Aorta (tissue), 5 donors: ENCODE results near the gene ATP13A3. TPM values are rescaled to one million over a fixed set of nuclear protein-coding genes. Genes with fewer than 3 reads are reported as not detected.

ENCODE experiments used
- ATAC-seq: fragments of 200-7000 bp; cut with Tn5 transposase; one replicate; pipeline ENCODE4 v1.9.1; 2022; ENCODE audit warnings: moderate library complexity; ENCODE audit not compliant: low FRiP score
- DNase-seq, 2 donors: peaks; one replicate each; pipeline ENCODE4 v3.0.0-alpha.2; 2020
- H3K27ac ChIP-seq, 2 donors: one replicate each; pipeline ENCODE4 v1.5.1; 2013; ENCODE audit warnings: low read length in 2 of 2, mild to moderate bottlenecking in 2 of 2, moderate library complexity in 2 of 2, control low read depth in 1 of 2, inconsistent platforms in 1 of 2, low read depth in 1 of 2
- H3K27me3 ChIP-seq, 2 donors: one replicate each; pipeline ENCODE4 v1.6.1; 2013; ENCODE audit warnings: control low read depth in 1 of 2, low read length in 1 of 2, mild to moderate bottlenecking in 1 of 2, moderate library complexity in 1 of 2; ENCODE audit not compliant: insufficient read depth in 2 of 2, control insufficient read depth in 1 of 2
- H3K36me3 ChIP-seq, 2 donors: one replicate each; pipeline ENCODE4 v1.6.1; 2013; ENCODE audit warnings: control low read depth in 1 of 2, low read length in 1 of 2, mild to moderate bottlenecking in 1 of 2; ENCODE audit not compliant: insufficient read depth in 2 of 2, control insufficient read depth in 1 of 2
- H3K4me1 ChIP-seq, 2 donors: one replicate each; pipeline ENCODE4 v1.6.1; 2013; ENCODE audit warnings: low read length in 2 of 2, control low read depth in 1 of 2, mild to moderate bottlenecking in 1 of 2, moderate library complexity in 1 of 2; ENCODE audit not compliant: insufficient read depth in 2 of 2, control insufficient read depth in 1 of 2
- H3K4me3 ChIP-seq, 2 donors: one replicate each; pipeline ENCODE4 v1.5.1; 2013; ENCODE audit warnings: low read length in 2 of 2, control low read depth in 1 of 2, mild to moderate bottlenecking in 1 of 2
- H3K9me3 ChIP-seq: one replicate; pipeline ENCODE4 v1.6.1; 2013; ENCODE audit warnings: mild to moderate bottlenecking, low read length; ENCODE audit not compliant: control insufficient read depth
- WGBS, 2 donors: extraction: QIAGEN DNeasy Blood & Tissue Kit; methylation state at CpG; one replicate each; pipeline ENCODE4 v1.1.7; 2013; 5-methylcytosine and 5-hydroxymethylcytosine counted together
- intact Hi-C, 2 donors: fragments of 100-400 bp; cut with DNase I; formaldehyde crosslinking; loops; one replicate each; pipeline versions ENCODE4 v1.14.2 to v1.15.0; 2022
- polyA plus RNA-seq, 2 donors: library from polyadenylated mRNA; stranded (reverse); fragments of 200-250 nt; gene quantifications; one replicate each; pipeline ENCODE4 v1.2.3, GENCODE V29; 2013
- total RNA-seq, 2 donors: library from RNA; stranded (reverse); fragmentation: NEBNext Ultra II Directional; extraction: Animal tissue kit (Norgen Biotek cat#: 25700); gene quantifications; one replicate each; pipeline ENCODE4 v1.2.1, GENCODE V29; 2021
- donor health status: healthy with polysubstance abuse.
- donor health status: Bipolar disorder and iron deficiency.
- donor health status: DM: no; HTN: no; CAD: no.
- donor health status: DM: no; HTN: no; CAD: no.
- donor health status: DM: yes; HTN: yes; CAD: no.

Gene ATP13A3
- total and polyA plus RNA-seq, 4 donors: 14.1 to 189 (median 82.7) TPM

DNA sequence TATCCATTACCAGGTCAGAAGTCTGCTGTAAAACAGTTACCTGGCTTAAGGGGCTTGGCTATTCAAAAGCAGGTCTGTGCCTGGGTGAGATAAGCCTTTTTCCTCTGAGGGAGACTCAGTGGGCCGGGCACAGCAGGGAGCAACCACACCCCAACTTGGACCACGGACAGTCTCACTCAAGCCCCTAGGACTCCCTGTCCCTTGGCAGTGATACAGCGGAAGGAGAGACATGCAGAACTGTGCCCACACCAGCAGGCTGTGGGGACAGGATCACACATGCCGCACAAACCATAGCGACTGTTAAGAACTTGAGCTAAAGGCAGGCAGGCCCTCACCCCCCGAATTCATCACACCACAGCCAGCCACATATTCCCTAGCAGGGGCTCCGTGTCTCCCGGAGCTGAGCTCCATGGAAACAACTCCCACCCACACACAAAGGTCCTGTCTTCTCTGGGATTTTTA lies 84.9 kb downstream of the ATP13A3 start:
- no peak overlapping the region for H3K4me3 ChIP-seq
- no peaks in the 10 kb centered on the region for H3K36me3 ChIP-seq
- intact Hi-C loops: no loop called here
- no peak for ATAC-seq
- no peak overlapping the region for H3K27ac ChIP-seq
- H3K4me1 ChIP-seq: no peaks in the 10 kb centered on the region
- WGBS, 2 donors: 79 to 83% methylated on average over 8 of the region's 8 CpGs
- DNase-seq: no peak
- H3K27me3 ChIP-seq: no peaks in the 10 kb centered on the region
- H3K9me3 ChIP-seq: no peaks in the 10 kb centered on the region

DNA sequence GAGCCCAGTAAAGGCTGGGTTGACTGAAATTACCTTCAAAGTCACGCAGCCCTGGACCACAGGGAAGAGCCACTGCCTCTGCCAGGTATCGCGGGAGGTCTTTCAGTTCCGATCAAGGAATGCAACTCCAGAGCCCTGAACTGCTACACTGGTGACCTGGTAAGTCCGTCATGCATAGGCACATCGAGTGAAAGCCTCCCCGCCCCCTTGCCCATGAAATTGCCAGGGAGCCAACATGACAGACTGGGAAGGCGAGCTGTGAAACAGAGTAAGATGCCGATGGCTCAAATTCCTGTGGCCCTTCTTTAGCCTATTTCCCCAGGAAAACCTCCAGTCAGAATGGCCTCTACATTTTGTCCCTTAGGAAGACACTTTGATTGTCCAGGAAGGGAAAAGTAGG lies 85.5 kb downstream of the ATP13A3 start:
- no peaks in the 10 kb centered on the region for H3K36me3 ChIP-seq
- no peak overlapping the region for H3K27ac ChIP-seq
- H3K4me1 ChIP-seq: no peaks in the 10 kb centered on the region
- no peak overlapping the region for H3K4me3 ChIP-seq
- H3K9me3 ChIP-seq: no peaks in the 10 kb centered on the region
- DNase-seq: no peak
- no peaks in the 10 kb centered on the region for H3K27me3 ChIP-seq
- ATAC-seq: no peak
- intact Hi-C loops: no loop called here
- WGBS, 2 donors: 87 to 88% methylated on average over 9 of the region's 9 CpGs

DNA sequence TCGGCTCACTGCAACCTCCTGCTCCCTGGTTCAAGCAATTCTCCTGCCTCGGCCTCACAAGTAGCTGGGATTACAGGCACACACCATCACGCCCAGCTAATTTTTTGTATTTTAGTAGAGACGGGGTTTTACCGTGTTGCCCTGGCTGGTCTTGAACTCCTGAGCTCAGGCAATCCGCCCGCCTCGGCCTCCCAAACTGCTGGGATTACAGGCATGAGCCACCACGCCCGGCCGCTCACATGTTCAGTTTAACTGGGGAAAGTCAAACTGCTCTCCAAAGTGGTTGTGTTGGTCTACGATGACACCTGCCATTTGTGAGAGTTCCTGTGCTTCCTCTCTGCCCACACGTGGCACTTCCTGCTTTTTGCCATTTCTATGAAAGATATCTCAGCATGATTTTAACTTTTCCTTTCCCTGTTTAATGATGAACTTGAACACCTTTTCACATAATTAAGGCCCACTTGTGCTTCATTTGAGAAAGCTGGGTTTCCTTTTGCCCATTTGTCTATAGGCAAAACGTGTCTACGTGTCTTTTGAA lies 86.9 kb downstream of the ATP13A3 start:
- ATAC-seq (no peak), DNase-seq (no peak)
- Histone ChIP-seq H3K9me3 (no peaks in the 10 kb centered on the region), H3K4me1 (no peaks in the 10 kb centered on the region), H3K27ac (no peak overlapping the region), H3K36me3 (no peaks in the 10 kb centered on the region), H3K27me3 (no peaks in the 10 kb centered on the region), H3K4me3 (no peak overlapping the region)
- 87 to 88% methylated on average over 15 of the region's 15 CpGs for WGBS, 2 donors
- intact Hi-C loops: no loop called here

DNA sequence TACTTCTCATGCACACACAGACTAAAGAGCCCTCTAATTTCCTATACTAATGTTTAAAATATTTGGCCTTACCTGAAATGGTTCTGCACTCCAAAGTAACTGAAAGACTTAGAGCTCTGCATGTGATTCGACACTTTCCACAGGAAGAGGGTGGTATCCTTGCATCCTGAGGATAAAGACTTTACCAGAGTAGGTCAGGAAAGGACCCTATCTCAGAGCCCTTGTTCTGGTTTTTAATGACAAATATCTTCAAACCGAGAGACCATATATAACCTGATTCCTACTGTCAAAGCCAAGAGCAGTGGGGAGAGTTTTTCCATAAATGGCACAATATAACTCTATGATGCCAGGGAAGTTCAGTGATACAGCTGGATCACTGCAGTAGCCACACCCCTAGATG lies 87.6 kb downstream of the ATP13A3 start, which contains the start of gene GP5:
GP5 (minus strand) TSS at position 101 of the 400 bp plus-strand sequence. CDS start 984 bp downstream, outside the sequence.
- no peak for DNase-seq
- H3K4me3 ChIP-seq: no peak within 1 kb of the TSS
- H3K9me3 ChIP-seq: no peaks in the 10 kb centered on the region
- WGBS, 2 donors: 77 to 78% methylated on average over 2 of the region's 2 CpGs
- H3K4me1 ChIP-seq: no peaks in the 10 kb centered on the region
- no peak for ATAC-seq
- no peaks in the 10 kb centered on the region for H3K27me3 ChIP-seq
- no peak within 1 kb of the TSS for H3K27ac ChIP-seq
- intact Hi-C loops: no loop called here
- no peaks in the 10 kb centered on the region for H3K36me3 ChIP-seq

DNA sequence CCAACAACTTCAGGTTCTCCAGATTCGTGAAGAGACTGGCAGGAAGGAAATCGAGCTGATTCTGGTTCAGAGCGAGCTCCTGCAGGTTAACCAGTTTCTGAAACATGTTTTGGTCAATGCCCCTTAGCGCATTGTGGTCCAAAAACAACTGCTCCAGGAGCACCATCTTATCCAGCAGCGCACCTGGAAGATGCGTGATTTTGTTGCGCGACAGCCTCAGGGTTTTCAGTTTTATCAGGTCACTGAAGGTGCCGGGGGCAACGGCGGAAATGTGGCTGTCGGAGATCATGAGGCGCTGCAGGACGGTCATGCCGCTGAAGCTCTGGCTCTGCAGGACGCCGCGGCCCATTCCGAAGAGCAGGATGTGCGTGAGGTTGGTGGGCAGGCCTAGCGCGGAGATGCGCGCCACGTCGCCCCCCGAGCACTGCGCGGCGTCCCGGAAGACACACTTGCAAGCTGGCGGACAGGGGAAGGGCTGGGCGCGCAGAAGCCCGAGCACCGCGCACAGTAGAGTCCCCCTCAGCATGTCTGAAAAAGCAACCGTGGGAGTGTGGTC lies 89.0 kb downstream of the ATP13A3 start:
- Histone ChIP-seq H3K9me3 (no peaks in the 10 kb centered on the region), H3K27ac (no peak overlapping the region), H3K4me3 (no peak overlapping the region), H3K27me3 (no peaks in the 10 kb centered on the region), H3K4me1 (no peaks in the 10 kb centered on the region), H3K36me3 (no peaks in the 10 kb centered on the region)
- DNase-seq (no peak), ATAC-seq (peak; percentile 58)
- 2 to 3% methylated on average over 38 of the region's 38 CpGs for WGBS, 2 donors
- intact Hi-C loops: no loop called here

DNA sequence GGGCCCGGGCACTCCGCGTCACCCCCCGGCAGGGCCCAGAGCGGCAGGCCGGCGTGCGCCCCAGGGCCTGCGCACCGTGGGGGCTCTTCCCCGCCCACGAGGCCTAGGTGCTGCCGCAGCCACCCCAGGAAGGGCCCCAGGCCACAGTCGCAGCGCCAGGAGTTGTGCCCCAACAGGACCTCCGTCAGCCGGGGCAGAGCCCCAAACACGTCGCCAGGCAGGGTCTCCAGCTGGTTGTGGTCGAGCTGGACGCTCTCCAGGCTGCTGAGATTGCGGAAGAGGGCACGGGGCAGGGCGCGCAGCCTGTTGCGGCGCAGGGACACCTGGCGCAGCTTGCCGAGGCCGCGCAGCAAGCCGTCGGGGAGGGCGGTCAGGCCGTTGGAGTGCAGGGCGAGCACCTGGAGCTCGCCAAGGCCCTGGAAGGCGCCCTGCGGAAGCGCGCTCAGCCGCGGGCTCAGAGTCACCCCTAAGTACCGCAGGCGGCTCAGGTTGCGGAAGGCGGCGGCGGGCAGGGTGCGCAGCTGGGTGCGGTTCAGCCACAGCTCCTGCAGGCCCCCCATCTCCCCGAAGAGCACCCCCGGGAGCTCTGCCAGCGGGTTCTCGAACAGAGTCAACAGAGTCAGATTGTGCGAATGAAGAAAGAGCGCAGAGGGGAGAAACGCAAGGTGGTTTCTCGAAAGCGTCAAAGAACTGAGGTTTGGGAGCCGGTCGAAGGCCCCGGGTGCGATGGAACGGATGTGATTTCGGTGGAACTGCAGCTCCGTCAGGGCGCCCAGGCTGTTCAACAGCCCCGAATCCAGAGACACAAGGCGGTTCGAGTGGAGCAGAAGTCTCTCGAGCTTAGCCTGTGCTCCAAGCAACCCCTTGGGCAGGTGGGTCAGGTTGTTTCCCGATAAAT lies 89.7 kb downstream of the ATP13A3 start:
- intact Hi-C loops: no loop called here
- H3K27ac ChIP-seq: no peak overlapping the region
- H3K9me3 ChIP-seq: no peaks in the 10 kb centered on the region
- H3K4me3 ChIP-seq: no peak overlapping the region
- no peaks in the 10 kb centered on the region for H3K4me1 ChIP-seq
- no peak for DNase-seq
- peak; percentile 44 for ATAC-seq
- no peaks in the 10 kb centered on the region for H3K36me3 ChIP-seq
- 10 to 14% methylated on average over 71 to 73 of the region's 73 CpGs for WGBS, 2 donors
- no peaks in the 10 kb centered on the region for H3K27me3 ChIP-seq

DNA sequence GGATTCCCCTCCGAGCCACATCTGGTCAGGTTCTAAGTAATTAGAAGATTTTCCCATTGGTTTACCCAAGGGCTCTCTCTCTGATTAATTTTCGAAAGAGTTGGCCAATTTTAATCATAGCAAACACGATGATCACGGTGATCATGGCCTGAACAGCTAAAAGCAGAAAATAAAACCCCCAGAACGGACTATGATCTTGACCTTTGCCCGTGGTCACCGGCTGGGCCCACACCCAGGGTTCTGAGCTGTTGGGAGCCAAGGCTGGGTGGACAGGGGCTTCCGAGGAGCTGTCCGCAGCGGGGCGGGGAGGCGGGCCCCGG lies 90.3 kb downstream of the ATP13A3 start:
- Histone ChIP-seq H3K4me1 (no peaks in the 10 kb centered on the region), H3K27me3 (no peaks in the 10 kb centered on the region), H3K36me3 (no peaks in the 10 kb centered on the region), H3K27ac (no peak overlapping the region), H3K9me3 (no peaks in the 10 kb centered on the region), H3K4me3 (no peak overlapping the region)
- WGBS, 2 donors: 43 to 55% methylated on average over 13 of the region's 13 CpGs
- DNase-seq: no peak
- no peak for ATAC-seq
- intact Hi-C loops: no loop called here

DNA sequence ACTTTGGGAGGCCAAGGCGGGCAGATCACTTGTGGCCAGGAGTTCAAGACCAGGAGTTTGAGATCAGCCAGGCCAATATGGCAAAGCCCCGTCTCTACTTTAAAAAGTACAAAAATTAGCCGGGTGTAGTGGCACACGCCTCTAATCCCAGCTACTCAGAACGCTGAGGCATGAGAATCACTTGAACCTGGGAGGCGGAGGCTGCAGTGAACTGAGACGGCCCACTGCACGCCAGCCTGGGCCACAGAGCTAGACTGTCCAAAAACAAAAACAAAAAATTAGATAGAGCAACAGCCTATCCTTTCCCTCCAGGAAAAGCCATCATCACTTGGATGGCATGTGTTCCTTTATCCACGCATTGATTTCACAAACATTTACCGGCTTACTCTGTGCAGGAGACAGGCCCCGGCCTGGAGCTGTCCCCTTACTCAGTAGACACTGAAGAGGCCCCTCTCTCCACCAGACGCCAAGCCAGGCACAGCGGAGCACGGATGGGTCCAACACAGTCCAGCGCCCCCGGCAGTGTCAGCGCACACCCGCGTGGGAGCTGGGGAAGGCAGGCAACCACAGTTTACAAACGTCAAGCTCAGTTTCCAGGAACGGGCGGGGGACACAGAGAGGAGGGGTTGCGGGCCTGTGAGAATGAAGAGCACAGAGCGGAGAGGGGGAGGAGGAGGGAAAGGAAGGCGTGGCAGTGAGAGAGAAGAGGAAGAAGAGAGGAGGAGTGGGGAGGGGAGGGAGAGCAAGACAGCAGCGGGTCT lies 90.8 kb downstream of the ATP13A3 start:
- Histone ChIP-seq H3K36me3 (no peaks in the 10 kb centered on the region), H3K27me3 (no peaks in the 10 kb centered on the region), H3K27ac (no peak overlapping the region), H3K9me3 (no peaks in the 10 kb centered on the region), H3K4me1 (no peaks in the 10 kb centered on the region), H3K4me3 (no peak overlapping the region)
- intact Hi-C loops: no loop called here
- DNase-seq (peak in 1 of 2 donors; percentile 63), ATAC-seq (peak; percentile 76)
- 83 to 86% methylated on average over 26 of the region's 26 CpGs for WGBS, 2 donors
